Endothelial cell of umbilical vein (primary cell): Measurements from ENCODE around the gene CPT2. TPM values are rescaled to one million over a fixed set of nuclear protein-coding genes. Genes with fewer than 3 reads are reported as not detected.

Experiments used
- BruUV-seq: library from RNA; stranded (reverse); fragments of 400-500 nt; replicated peaks from 2 replicates; lab custom pipeline; 2021; lab: Mats Ljungman, UMichigan
- CTCF ChIA-PET: fragments of 300-600, 350-600 bp; sonication (Branson Sonifier 250); formaldehyde crosslinking; loops from one replicate; lab custom pipeline; 2021; ENCODE audit warnings: antibody characterized with exemption, inconsistent platforms; lab: Charles Lee
- POLR2A ChIA-PET: fragments of 300-600, 350-600 bp; sonication (Branson Sonifier 250); formaldehyde crosslinking; loops from one replicate; lab custom pipeline; 2021; ENCODE audit warnings: antibody characterized with exemption, inconsistent platforms; lab: Charles Lee
- DNase-seq: peaks from one replicate; pipeline ENCODE4 v3.0.0-alpha.2; 2011; ENCODE audit warnings: low read depth, low spot score
- FAIRE-seq: peaks from 2 replicates; lab custom pipeline; 2011; peaks lifted over from hg19 to GRCh38; lab: Jason Lieb, UNC
- H2AFZ ChIP-seq: 2 replicates; pipeline ENCODE4 v1.6.0; 2012; ENCODE audit warnings: low read depth, low read length, control low read depth, inconsistent platforms
- H3K27ac ChIP-seq: 2 replicates; pipeline ENCODE4 v1.5.1; 2011; ENCODE audit warnings: low read depth, mild to moderate bottlenecking, control low read depth, low read length, moderate library complexity; ENCODE audit not compliant: insufficient read depth
- H3K27me3 ChIP-seq, 2 experiments: 2 replicates each; pipeline versions ENCODE4 v1.6.0 to v1.6.1; 2011; ENCODE audit warnings: low read length in 2 of 2, mixed read lengths in 1 of 2; ENCODE audit not compliant: control insufficient read depth in 2 of 2, insufficient read depth in 2 of 2
- H3K36me3 ChIP-seq, 2 experiments: 2 replicates in 1 of 2; 3 replicates in 1 of 2; pipeline ENCODE4 v1.5.1; 2011; ENCODE audit warnings: low read length in 2 of 2, mild to moderate bottlenecking in 1 of 2, moderate library complexity in 1 of 2; ENCODE audit not compliant: control insufficient read depth in 2 of 2, insufficient read depth in 2 of 2; ENCODE audit errors: extremely low read depth in 1 of 2
- H3K4me1 ChIP-seq: 3 replicates; pipeline ENCODE4 v1.5.1; 2011; ENCODE audit warnings: mild to moderate bottlenecking, low read length; ENCODE audit not compliant: control insufficient read depth, insufficient read depth; ENCODE audit errors: extremely low read depth
- H3K4me2 ChIP-seq: 2 replicates; pipeline ENCODE4 v1.6.1; 2011; ENCODE audit warnings: low read length, control low read depth, mixed read lengths; ENCODE audit not compliant: insufficient read depth
- H3K4me3 ChIP-seq, 3 experiments: fragments of 200-600 bp in 1 of 3; sonication (generic), shearing (Covaris generic) in 1 of 3; replicated peaks in 1 of 3; 2 replicates each; pipeline ENCODE4 v1.5.1; 2011 to 2016; ENCODE audit warnings: control low read depth in 3 of 3, low read length in 3 of 3, mild to moderate bottlenecking in 2 of 3, inconsistent platforms in 1 of 3, low read depth in 1 of 3, moderate library complexity in 1 of 3; ENCODE audit not compliant: insufficient read depth in 1 of 3
- H3K79me2 ChIP-seq: 2 replicates; pipeline ENCODE4 v1.6.0; 2012; ENCODE audit warnings: low read length, inconsistent platforms; ENCODE audit not compliant: control insufficient read depth, insufficient read depth
- H3K9ac ChIP-seq: replicated peaks from 2 replicates; pipeline ENCODE3; 2011; ENCODE audit warnings: low read length, control low read depth; ENCODE audit not compliant: insufficient read depth; ENCODE audit errors: extremely low read depth
- H3K9me1 ChIP-seq: replicated peaks from 3 replicates; pipeline ENCODE4 v1.6.0; 2011; ENCODE audit warnings: mild to moderate bottlenecking, low read length; ENCODE audit not compliant: control insufficient read depth, insufficient read depth; ENCODE audit errors: extremely low read depth
- H3K9me3 ChIP-seq: replicated peaks from 2 replicates; pipeline ENCODE4 v1.5.1; 2012; ENCODE audit warnings: low read length, inconsistent platforms; ENCODE audit not compliant: control insufficient read depth, insufficient read depth
- H4K20me1 ChIP-seq: replicated peaks from 2 replicates; pipeline ENCODE3; 2011; ENCODE audit warnings: mild to moderate bottlenecking, low read length; ENCODE audit not compliant: control insufficient read depth, insufficient read depth; ENCODE audit errors: extremely low read depth
- EZH2 ChIP-seq: IDR thresholded peaks from 2 replicates; pipeline ENCODE4 v1.6.1; 2012; ENCODE audit warnings: borderline replicate concordance, low read depth, mild to moderate bottlenecking, moderate library complexity, low read length, inconsistent platforms; ENCODE audit not compliant: severe bottlenecking
- FOS ChIP-seq: IDR thresholded peaks from 2 replicates; pipeline ENCODE4 v1.6.1; 2011; ENCODE audit warnings: mild to moderate bottlenecking, low read length, moderate library complexity, borderline replicate concordance; ENCODE audit not compliant: insufficient read depth
- GATA2 ChIP-seq: IDR thresholded peaks from 2 replicates; pipeline ENCODE4 v1.7.0; 2011; ENCODE audit warnings: low read depth, mild to moderate bottlenecking, moderate library complexity, mixed read lengths, low read length; ENCODE audit not compliant: insufficient read length, insufficient read depth
- JUN ChIP-seq: IDR thresholded peaks from 2 replicates; pipeline ENCODE4 v1.6.1; 2011; ENCODE audit warnings: borderline replicate concordance, low read depth; ENCODE audit not compliant: insufficient read length, insufficient read depth
- MYC ChIP-seq: IDR thresholded peaks from one replicate; pipeline ENCODE4 v1.6.1; 2011; ENCODE audit warnings: mild to moderate bottlenecking, low read depth, low read length
- POLR2A ChIP-seq: IDR thresholded peaks from 2 replicates; pipeline ENCODE4 v1.6.1; 2012; ENCODE audit warnings: low read depth, mild to moderate bottlenecking, control low read depth, low read length
- POLR2AphosphoS5 ChIP-seq: IDR thresholded peaks from 2 replicates; pipeline ENCODE4 v1.6.1; 2012; ENCODE audit warnings: low read depth, mild to moderate bottlenecking, control low read depth, low read length, moderate library complexity; ENCODE audit not compliant: insufficient read depth
- dilution Hi-C: fragments of 300-500 bp; cut with MboI; formaldehyde crosslinking; loops from one replicate; pipeline ENCODE4 v1.15.0; 2019; ENCODE audit warnings: low sequenced_read_pairs; ENCODE audit not compliant: extremely low pct_ligation_motif_present
- intact Hi-C: fragments of 100-400 bp; cut with micrococcal nuclease; formaldehyde crosslinking; loops from one replicate; pipeline ENCODE4 v1.10.0; 2022
- polyA plus RNA-seq, 4 experiments: library from polyadenylated mRNA; depleted of rRNA in 3 of 4; stranded (reverse) in 3 of 4; unstranded in 1 of 4; fragments of >200 nt; gene quantifications; 2 replicates each; pipeline versions ENCODE4 v1.2.1 to v1.2.3, GENCODE V29; 2011 to 2012; ENCODE audit warnings: missing spikeins in 1 of 4
- total RNA-seq: library from RNA; stranded (reverse); gene quantifications from 2 replicates; pipeline ENCODE4 v1.2.3, GENCODE V29; 2021
- TF ChIP-seq, protein P1 (sequence below): IDR thresholded peaks from 2 replicates; pipeline ENCODE4 v1.6.1; 2011; ENCODE audit not compliant: insufficient read depth, insufficient read length
- TF ChIP-seq, protein P2 (sequence below), 2 donors: IDR thresholded peaks; 1 replicate in 1 of 2; 2 replicates in 1 of 2; pipeline ENCODE4 v1.5.1; 2011; ENCODE audit warnings: low read length in 2 of 2, mild to moderate bottlenecking in 2 of 2, moderate library complexity in 2 of 2, control low read depth in 1 of 2, inconsistent platforms in 1 of 2, low read depth in 1 of 2; ENCODE audit not compliant: insufficient read depth in 1 of 2; ENCODE audit errors: extremely low read depth in 1 of 2

CPT2 gene
- total and polyA plus RNA-seq, 2 donors (not counting 3 experiments of a cell fraction or from before 2014, with no cell fraction given): 10.6 to 11.6 TPM

DNA sequence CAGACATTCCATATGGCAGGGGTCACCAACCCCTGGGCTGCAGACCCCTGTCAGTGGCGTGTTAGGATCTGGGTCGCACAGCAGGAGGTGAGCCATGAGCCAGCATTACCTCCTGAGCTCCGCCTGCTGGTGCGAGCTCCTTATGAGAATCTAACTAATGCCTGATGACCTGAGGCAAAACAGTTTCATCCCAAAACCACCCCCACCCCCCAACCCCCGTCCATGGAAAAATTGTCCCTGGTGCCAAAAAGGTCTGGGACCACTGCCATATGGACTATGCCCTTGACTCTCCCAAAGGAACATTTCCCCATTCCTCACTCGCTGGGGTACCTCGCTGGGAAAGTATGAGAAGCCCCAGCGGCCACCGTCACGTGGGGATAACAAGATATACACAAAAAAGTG lies 6.4 kb upstream of the CPT2 start:
- Histone ChIP-seq H3K9me1 (no peaks in the 10 kb centered on the region), H3K4me3 (no peak overlapping the region), H3K4me2 (no peak overlapping the region), H3K9me3 (no peaks in the 10 kb centered on the region), H4K20me1 (no peaks in the 10 kb centered on the region), H3K27ac (no peak overlapping the region), H3K79me2 (no peaks in the 10 kb centered on the region), H3K9ac (no peak overlapping the region), H3K4me1 (no peaks in the 10 kb centered on the region), H3K27me3 (peaks cover 3 to 4% of the 10 kb centered on the region in 2 experiments), H3K36me3 (no peaks in the 10 kb centered on the region), H2AFZ (no peak overlapping the region)
- dilution Hi-C loops (no loop called here), intact Hi-C loops (loop anchor here (10.0 kb wide), 1 partner anchor 785 kb away; the partner anchor contains the start of genes ORC1 and PRPF38A)
- no TSS peak for BruUV-seq
- DNase-seq (no peak), FAIRE-seq (no peak)
- ChIA-PET CTCF (interaction anchor here (7.4 kb wide), 1 partner anchor 9 kb away, joined by 46 read pairs; no protein-coding TSS in a partner anchor), POLR2A (no interaction called here)
- TF ChIP-seq MYC (no peak), FOS (no peak), POLR2AphosphoS5 (no peak), JUN (no peak), POLR2A (no peak), GATA2 (no peak), EZH2 (no peak)
- TF ChIP-seq, protein P1, sequence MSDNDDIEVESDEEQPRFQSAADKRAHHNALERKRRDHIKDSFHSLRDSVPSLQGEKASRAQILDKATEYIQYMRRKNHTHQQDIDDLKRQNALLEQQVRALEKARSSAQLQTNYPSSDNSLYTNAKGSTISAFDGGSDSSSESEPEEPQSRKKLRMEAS: no peak
- TF ChIP-seq, protein P2, sequence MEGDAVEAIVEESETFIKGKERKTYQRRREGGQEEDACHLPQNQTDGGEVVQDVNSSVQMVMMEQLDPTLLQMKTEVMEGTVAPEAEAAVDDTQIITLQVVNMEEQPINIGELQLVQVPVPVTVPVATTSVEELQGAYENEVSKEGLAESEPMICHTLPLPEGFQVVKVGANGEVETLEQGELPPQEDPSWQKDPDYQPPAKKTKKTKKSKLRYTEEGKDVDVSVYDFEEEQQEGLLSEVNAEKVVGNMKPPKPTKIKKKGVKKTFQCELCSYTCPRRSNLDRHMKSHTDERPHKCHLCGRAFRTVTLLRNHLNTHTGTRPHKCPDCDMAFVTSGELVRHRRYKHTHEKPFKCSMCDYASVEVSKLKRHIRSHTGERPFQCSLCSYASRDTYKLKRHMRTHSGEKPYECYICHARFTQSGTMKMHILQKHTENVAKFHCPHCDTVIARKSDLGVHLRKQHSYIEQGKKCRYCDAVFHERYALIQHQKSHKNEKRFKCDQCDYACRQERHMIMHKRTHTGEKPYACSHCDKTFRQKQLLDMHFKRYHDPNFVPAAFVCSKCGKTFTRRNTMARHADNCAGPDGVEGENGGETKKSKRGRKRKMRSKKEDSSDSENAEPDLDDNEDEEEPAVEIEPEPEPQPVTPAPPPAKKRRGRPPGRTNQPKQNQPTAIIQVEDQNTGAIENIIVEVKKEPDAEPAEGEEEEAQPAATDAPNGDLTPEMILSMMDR (IDR thresholded peaks at IDR 0.05; ENCODE audit: extremely low read depth in 1 of 2, insufficient read depth in 1 of 2, low read depth in 1 of 2, low read length in 2 of 2): no peak
